ENCODE data around the gene CREB3L1. TPM values are rescaled to one million over a fixed set of nuclear protein-coding genes. Genes with fewer than 3 reads are reported as not detected.

Gene CREB3L1
- total RNA-seq, 1 donor from 2014 or later: 6.1 TPM

DNA sequence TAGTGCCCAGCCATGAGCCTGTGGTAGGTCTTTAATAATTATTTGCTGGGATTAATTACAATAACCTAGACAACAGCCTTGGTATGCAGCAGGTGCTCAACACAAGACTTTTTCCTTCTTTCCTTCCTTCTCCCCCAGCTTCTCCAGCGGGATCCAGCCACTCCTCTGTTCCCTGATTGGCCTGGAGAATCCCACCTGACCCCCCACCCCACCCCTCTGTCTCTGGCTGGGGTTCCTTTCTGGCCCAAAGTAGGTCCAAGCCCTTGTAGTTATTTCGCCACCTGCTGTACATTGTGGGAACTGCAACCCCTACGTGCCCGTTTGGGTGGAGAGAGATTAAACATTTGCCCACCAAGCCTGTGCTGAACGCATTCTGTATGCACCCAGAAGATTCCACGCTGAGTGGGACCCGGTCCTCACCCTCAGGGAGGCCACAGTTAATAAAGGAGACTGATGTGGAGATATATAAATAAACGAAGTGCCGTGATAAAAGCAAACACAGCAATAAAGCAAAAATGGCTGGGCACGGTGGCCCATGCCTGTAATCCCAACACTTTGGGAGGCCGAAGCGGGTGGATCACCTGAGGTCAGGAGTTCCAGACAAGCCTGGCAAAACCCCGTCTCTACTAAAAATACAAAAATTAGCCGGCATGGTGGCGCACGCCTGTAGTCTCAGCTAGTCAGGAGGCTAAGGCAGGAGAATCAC lies 37.7 kb downstream of the CREB3L1 start:
- peaks cover 9% of the 10 kb centered on the region for H3K4me1 Mint-ChIP-seq (ENCODE audit: low read depth, unreplicated experiment)
- H3K27ac Mint-ChIP-seq (ENCODE audit: unreplicated experiment): no peak overlapping the region
- peak; percentile 84 for DNase-seq
- TF ChIP-seq, protein P1, sequence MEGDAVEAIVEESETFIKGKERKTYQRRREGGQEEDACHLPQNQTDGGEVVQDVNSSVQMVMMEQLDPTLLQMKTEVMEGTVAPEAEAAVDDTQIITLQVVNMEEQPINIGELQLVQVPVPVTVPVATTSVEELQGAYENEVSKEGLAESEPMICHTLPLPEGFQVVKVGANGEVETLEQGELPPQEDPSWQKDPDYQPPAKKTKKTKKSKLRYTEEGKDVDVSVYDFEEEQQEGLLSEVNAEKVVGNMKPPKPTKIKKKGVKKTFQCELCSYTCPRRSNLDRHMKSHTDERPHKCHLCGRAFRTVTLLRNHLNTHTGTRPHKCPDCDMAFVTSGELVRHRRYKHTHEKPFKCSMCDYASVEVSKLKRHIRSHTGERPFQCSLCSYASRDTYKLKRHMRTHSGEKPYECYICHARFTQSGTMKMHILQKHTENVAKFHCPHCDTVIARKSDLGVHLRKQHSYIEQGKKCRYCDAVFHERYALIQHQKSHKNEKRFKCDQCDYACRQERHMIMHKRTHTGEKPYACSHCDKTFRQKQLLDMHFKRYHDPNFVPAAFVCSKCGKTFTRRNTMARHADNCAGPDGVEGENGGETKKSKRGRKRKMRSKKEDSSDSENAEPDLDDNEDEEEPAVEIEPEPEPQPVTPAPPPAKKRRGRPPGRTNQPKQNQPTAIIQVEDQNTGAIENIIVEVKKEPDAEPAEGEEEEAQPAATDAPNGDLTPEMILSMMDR (IDR thresholded peaks at IDR 0.05; ENCODE audit: partially characterized antibody, unreplicated experiment): peak; percentile 97
- H3K27me3 Mint-ChIP-seq (ENCODE audit: unreplicated experiment): peaks cover 3% of the 10 kb centered on the region
- H3K9me3 Mint-ChIP-seq (ENCODE audit: unreplicated experiment): peaks cover 3% of the 10 kb centered on the region
- no peaks in the 10 kb centered on the region for H3K36me3 Mint-ChIP-seq (ENCODE audit: unreplicated experiment)
- no peak overlapping the region for H3K4me3 Mint-ChIP-seq (ENCODE audit: unreplicated experiment)

DNA sequence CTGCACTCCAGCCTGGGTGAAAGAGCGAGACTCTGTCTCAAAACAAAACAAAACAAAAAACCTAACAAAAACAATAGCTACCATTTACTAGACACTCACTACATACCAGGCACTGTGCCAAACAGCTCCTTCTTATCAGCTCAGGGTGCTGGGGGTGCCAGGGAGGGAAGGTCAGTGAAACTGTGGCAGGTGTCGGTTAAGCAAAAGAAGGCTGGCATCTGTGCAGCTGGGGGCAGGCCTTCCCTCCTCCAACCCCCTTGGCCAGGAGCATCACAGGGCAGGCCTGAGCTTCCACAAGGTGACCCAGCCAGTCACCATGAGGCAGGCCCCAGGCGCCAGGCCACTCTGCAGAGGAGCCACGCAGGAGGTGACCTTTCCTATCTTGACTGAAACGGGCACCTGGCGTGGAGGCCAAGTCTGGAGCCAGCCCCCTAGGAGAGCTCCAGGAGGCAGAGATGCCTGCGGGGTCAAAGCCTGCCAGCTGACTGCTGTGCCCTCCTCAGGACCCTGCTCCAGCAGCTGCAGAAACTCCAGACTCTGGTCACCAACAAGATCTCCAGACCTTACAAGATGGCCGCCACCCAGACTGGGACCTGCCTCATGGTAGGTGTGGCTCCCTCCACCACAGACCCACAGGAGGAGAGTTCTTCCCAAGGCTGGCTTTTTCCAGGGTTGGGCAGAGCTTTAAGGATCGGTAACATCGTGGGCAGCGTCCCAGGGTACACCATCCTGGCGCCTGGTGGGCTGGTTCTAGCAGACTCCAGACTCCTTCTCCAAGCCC lies 38.5 kb downstream of the CREB3L1 start:
- peaks cover 3% of the 10 kb centered on the region for H3K9me3 Mint-ChIP-seq (ENCODE audit: unreplicated experiment)
- TF ChIP-seq, protein P1 (IDR thresholded peaks at IDR 0.05; ENCODE audit: partially characterized antibody, unreplicated experiment): no peak
- H3K4me3 Mint-ChIP-seq (ENCODE audit: unreplicated experiment): no peak overlapping the region
- no peaks in the 10 kb centered on the region for H3K36me3 Mint-ChIP-seq (ENCODE audit: unreplicated experiment)
- peaks cover 9% of the 10 kb centered on the region for H3K4me1 Mint-ChIP-seq (ENCODE audit: low read depth, unreplicated experiment)
- no peak overlapping the region for H3K27ac Mint-ChIP-seq (ENCODE audit: unreplicated experiment)
- H3K27me3 Mint-ChIP-seq (ENCODE audit: unreplicated experiment): peaks cover 3% of the 10 kb centered on the region
- DNase-seq: no peak

DNA sequence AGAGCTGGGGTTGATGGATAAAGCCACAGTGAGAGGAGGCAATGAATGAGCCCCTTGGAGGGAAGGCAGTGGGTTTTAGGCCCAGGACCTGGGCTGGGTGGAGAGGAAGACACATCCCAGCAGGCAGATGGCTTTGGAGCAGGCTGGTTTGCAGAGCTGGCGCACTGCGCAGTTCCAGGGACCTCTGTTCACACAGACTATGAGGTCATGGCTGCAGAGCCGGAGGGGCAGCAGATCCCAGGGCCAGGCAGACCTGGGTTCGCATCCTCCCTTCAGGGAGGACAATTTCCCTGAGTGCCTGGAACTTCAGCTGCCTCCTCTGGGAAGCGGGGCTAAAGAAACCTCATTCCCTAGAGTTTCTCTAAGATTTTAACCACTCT lies 41.6 kb downstream of the CREB3L1 start:
- Mint-ChIP-seq H3K27ac (ENCODE audit: unreplicated experiment) (no peak overlapping the region), H3K27me3 (ENCODE audit: unreplicated experiment) (peaks cover 6% of the 10 kb centered on the region), H3K9me3 (ENCODE audit: unreplicated experiment) (peaks cover 4% of the 10 kb centered on the region), H3K36me3 (ENCODE audit: unreplicated experiment) (no peaks in the 10 kb centered on the region), H3K4me3 (ENCODE audit: unreplicated experiment) (no peak overlapping the region), H3K4me1 (ENCODE audit: low read depth, unreplicated experiment) (peaks cover 9% of the 10 kb centered on the region)
- no peak for DNase-seq
- TF ChIP-seq, protein P1 (IDR thresholded peaks at IDR 0.05; ENCODE audit: partially characterized antibody, unreplicated experiment): no peak

DNA sequence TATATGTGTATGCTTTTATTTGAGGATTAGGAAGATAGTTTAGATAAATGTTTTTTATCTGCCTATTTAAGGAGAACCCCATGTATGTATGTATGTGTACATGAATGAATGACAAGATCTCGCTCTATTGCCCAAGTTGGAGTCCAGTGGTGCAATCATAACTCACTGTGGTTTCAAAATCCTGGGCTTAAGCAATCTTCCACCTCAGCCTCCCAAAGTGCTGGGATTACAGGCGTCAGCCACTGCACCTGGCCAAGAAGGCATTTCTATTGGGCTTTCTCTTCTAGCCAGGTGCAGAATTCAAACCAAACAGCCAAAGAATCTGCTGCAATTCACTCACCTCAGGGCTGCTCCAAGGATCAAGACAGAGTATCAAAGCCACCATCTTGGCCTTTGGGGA lies 44.3 kb downstream of the CREB3L1 start:
- H3K36me3 Mint-ChIP-seq (ENCODE audit: unreplicated experiment): no peaks in the 10 kb centered on the region
- DNase-seq: no peak
- TF ChIP-seq, protein P1 (IDR thresholded peaks at IDR 0.05; ENCODE audit: partially characterized antibody, unreplicated experiment): no peak
- peaks cover 4% of the 10 kb centered on the region for H3K9me3 Mint-ChIP-seq (ENCODE audit: unreplicated experiment)
- peaks cover 6% of the 10 kb centered on the region for H3K27me3 Mint-ChIP-seq (ENCODE audit: unreplicated experiment)
- H3K4me1 Mint-ChIP-seq (ENCODE audit: low read depth, unreplicated experiment): peaks cover 9% of the 10 kb centered on the region
- H3K4me3 Mint-ChIP-seq (ENCODE audit: unreplicated experiment): no peak overlapping the region
- no peak overlapping the region for H3K27ac Mint-ChIP-seq (ENCODE audit: unreplicated experiment)

DNA sequence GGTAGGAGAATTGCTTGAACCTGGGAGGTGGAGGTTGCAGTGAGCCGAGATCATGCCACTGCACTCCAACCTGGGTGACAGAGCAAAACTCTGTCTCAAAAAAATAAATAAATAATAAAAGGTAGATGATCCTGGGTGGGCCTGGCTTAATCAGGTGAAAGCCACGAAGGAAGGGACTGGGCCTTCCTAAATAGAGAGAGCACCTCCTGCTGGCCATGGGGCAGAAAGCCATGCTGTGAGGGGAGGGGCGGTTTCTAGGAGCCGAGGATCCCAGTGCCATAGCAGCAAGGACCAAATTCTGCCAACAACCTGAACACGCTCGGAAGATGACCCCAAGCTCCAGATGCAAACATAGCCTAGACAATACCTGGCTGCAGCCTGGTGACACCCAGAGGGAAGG lies 45.3 kb downstream of the CREB3L1 start:
- Mint-ChIP-seq H3K4me3 (ENCODE audit: unreplicated experiment) (no peak overlapping the region), H3K4me1 (ENCODE audit: low read depth, unreplicated experiment) (peaks cover 9% of the 10 kb centered on the region), H3K27ac (ENCODE audit: unreplicated experiment) (no peak overlapping the region), H3K9me3 (ENCODE audit: unreplicated experiment) (peaks cover 4% of the 10 kb centered on the region), H3K27me3 (ENCODE audit: unreplicated experiment) (peaks cover 6% of the 10 kb centered on the region), H3K36me3 (ENCODE audit: unreplicated experiment) (no peaks in the 10 kb centered on the region)
- DNase-seq: no peak
- TF ChIP-seq, protein P1 (IDR thresholded peaks at IDR 0.05; ENCODE audit: partially characterized antibody, unreplicated experiment): no peak
